ENCODE data around the gene TMOD1.
A peak's percentile ranks its signal among the peaks of the same experiment; 100 is the strongest.
"Not testable (repeated sequence)": the region's sequence is repeated elsewhere in the genome, so short reads cannot be mapped to it uniquely, and the experiment has no call there.

TMOD1 gene

DNA sequence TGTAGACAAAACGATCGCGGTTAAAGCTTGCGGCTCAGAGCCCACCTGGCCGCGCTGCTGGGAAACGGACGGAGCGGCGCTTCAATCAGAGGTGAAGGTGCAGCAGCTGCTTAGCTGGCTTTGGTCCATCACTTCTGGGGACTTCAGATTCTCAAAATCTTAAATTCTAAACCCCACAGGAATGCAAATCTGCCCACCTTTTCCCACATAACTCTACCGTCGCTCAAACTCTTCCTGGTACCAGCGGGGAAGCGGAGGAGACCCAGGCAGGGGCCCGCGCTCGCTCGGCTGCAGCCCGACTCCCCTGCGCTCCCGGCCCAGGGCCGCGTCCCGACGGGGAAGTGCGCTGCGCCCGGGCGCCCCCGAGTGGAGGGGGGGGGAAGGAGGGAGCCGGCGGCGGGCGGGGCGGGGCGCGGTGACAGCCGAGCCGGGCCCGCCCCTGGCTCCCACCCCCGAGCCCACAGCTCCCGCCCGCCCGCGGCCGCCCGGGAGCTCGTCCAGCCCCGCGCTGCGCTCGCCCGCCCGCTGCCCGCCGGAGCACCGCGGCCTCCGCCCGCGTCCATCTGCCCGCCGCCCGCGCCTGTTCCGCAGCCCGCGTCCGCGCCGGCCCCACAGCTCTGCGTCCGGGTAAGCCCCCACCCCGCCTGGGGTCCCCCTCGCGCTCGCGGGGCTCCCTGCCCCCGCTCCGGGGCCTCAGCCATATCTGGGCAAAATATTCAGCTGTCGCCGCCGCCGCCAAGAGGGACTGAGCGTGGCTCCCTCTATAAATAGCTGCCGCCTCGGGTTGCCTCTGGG, at the start of gene TMOD1:
Gene TMOD1 (plus strand): TSS at position 490 of the 795 bp plus-strand sequence. CDS start 22,523 bp downstream, outside the sequence.
- H3K27me3 ChIP-seq (replicated peaks; ENCODE audit: control insufficient read depth, insufficient read depth, low read length): no peaks in the 10 kb centered on the region
- TF ChIP-seq, protein P1, sequence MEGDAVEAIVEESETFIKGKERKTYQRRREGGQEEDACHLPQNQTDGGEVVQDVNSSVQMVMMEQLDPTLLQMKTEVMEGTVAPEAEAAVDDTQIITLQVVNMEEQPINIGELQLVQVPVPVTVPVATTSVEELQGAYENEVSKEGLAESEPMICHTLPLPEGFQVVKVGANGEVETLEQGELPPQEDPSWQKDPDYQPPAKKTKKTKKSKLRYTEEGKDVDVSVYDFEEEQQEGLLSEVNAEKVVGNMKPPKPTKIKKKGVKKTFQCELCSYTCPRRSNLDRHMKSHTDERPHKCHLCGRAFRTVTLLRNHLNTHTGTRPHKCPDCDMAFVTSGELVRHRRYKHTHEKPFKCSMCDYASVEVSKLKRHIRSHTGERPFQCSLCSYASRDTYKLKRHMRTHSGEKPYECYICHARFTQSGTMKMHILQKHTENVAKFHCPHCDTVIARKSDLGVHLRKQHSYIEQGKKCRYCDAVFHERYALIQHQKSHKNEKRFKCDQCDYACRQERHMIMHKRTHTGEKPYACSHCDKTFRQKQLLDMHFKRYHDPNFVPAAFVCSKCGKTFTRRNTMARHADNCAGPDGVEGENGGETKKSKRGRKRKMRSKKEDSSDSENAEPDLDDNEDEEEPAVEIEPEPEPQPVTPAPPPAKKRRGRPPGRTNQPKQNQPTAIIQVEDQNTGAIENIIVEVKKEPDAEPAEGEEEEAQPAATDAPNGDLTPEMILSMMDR (IDR thresholded peaks at IDR 0.05; ENCODE audit: insufficient read depth, low read length, poor library complexity, severe bottlenecking): peak; percentile 15
- DNase-seq (ENCODE audit: extremely low read depth, insufficient read length): peak; percentile 85
- peak within 1 kb of the TSS; percentile 83 for H3K4me3 ChIP-seq (replicated peaks; ENCODE audit: low read depth, low read length)
- H3K36me3 ChIP-seq (ENCODE audit: control insufficient read depth, insufficient read depth, low read length): peaks cover under 1% of the 10 kb centered on the region; the same call in 1 of the 2 replicates

DNA sequence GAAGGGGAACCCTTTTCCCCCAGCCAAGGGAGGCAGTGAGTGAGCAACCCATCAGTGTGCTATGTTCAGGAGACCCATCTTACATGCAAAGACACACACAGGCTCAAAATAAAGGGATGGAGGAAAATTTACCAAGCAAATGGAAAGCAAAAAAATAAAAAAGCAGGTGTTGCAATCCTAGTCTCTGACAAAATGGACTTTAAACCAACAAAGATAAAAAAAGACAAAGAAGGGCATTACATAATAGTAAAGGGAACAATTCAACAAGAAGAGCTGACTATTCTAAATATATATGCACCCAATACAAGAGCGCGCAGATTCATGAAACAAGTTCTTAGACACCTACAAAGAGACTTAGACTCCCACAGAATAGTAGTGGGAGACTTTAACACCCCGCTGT, 47.9 kb upstream of the TMOD1 start:
- H3K36me3 ChIP-seq (ENCODE audit: control insufficient read depth, insufficient read depth, low read length); H3K27me3 ChIP-seq (replicated peaks; ENCODE audit: control insufficient read depth, insufficient read depth, low read length); H3K4me3 ChIP-seq (replicated peaks; ENCODE audit: low read depth, low read length); DNase-seq (ENCODE audit: extremely low read depth, insufficient read length): not testable (repeated sequence)

DNA sequence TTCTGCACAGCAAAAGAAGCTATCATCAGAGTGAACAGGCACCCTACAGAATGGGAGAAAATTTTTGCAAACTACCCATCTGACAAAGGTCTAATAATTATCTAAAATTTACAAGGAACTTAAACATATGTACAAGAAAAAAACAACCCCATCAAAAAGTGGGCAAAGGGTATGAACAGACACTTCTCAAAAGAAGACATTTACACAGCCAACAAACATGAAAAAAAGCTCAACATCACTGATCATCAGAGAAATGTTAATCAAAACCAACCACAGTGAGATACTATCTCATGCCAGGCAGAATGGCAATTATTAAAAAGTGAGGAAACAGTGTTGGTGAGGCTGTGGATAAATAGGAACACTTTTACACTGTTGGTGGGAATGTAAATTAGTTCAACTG, 44.6 kb upstream of the TMOD1 start:
- not testable (repeated sequence) for DNase-seq (ENCODE audit: extremely low read depth, insufficient read length); H3K27me3 ChIP-seq (replicated peaks; ENCODE audit: control insufficient read depth, insufficient read depth, low read length); H3K4me3 ChIP-seq (replicated peaks; ENCODE audit: low read depth, low read length); H3K36me3 ChIP-seq (ENCODE audit: control insufficient read depth, insufficient read depth, low read length)

DNA sequence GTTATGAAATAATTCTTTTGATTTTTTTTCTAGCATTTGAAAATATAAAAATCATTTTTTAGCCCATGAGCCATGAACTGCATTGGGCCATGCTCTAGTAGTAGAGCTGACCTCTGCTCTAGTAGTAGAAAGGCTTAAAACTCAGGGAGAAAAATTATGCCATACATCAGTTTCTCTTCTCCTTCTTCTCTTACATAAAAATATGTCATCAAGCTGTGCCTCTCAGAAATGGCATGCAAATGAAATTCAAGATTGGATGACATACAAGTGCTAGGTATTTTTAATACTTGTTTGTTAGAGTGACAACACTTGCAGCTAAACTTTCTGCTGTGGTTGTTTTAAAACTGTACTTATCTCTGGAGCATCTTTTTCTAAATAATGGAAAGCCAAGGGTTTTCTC, 42.1 kb upstream of the TMOD1 start:
- TF ChIP-seq, protein P1 (IDR thresholded peaks at IDR 0.05; ENCODE audit: insufficient read depth, low read length, poor library complexity, severe bottlenecking): no peak
- no peaks in the 10 kb centered on the region for H3K27me3 ChIP-seq (replicated peaks; ENCODE audit: control insufficient read depth, insufficient read depth, low read length)
- no peak for DNase-seq (ENCODE audit: extremely low read depth, insufficient read length)
- no peak overlapping the region for H3K4me3 ChIP-seq (replicated peaks; ENCODE audit: low read depth, low read length)
- peaks cover 2% of the 10 kb centered on the region for H3K36me3 ChIP-seq (ENCODE audit: control insufficient read depth, insufficient read depth, low read length)

DNA sequence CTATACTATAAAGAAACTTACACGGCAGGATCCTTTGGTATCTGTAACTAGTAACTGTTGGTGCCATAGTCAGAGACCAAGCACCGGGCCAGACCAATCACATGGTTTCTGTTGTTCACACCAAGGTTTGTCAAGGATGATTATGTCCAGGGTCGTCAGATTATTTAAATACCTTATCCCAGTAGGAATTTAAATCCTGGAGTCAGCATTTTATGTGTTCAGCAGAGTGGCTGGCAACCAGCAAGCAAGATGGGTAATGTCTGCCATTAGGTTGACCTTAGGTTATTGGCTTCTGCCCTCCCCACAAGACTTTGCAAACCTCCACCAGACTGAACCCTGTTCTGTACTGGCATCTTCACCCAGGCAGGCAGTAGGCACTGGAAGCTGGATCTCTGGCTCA, 39.3 kb upstream of the TMOD1 start:
- TF ChIP-seq, protein P1 (IDR thresholded peaks at IDR 0.05; ENCODE audit: insufficient read depth, low read length, poor library complexity, severe bottlenecking): no peak
- Histone ChIP-seq H3K4me3 (replicated peaks; ENCODE audit: low read depth, low read length) (no peak overlapping the region), H3K27me3 (replicated peaks; ENCODE audit: control insufficient read depth, insufficient read depth, low read length) (no peaks in the 10 kb centered on the region), H3K36me3 (ENCODE audit: control insufficient read depth, insufficient read depth, low read length) (peaks cover 2% of the 10 kb centered on the region)
- no peak for DNase-seq (ENCODE audit: extremely low read depth, insufficient read length)

DNA sequence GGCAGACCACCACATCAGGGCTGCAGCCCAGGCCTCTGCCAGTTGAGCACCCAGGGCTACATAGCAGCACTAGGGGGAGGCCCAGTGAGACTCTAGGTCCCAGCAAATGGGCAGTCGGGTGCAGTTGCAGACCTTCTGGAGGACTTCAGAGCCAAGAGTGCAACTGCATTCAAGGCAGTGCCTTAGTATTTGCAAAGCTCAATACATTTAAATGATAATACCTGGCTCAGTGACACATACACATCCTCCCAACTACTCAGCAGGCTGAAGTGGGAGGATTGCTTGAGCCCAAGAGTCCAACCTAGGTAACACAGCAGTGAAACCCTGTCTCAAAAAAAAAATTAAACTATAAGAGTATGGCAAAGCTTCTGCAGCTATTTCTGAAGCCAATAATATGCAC, 38.6 kb upstream of the TMOD1 start:
- Histone ChIP-seq H3K36me3 (ENCODE audit: control insufficient read depth, insufficient read depth, low read length) (peaks cover 2% of the 10 kb centered on the region), H3K4me3 (replicated peaks; ENCODE audit: low read depth, low read length) (no peak overlapping the region), H3K27me3 (replicated peaks; ENCODE audit: control insufficient read depth, insufficient read depth, low read length) (no peaks in the 10 kb centered on the region)
- TF ChIP-seq, protein P1 (IDR thresholded peaks at IDR 0.05; ENCODE audit: insufficient read depth, low read length, poor library complexity, severe bottlenecking): no peak
- no peak for DNase-seq (ENCODE audit: extremely low read depth, insufficient read length)

Measured in GM06990 (cell line).